Fibroblast of lung (primary cell): ENCODE results near the gene CDH12. TPM values are rescaled to one million over a fixed set of nuclear protein-coding genes. Genes with fewer than 3 reads are reported as not detected.

Experiments
- DNase-seq, 2 donors: peaks; one replicate each; pipeline versions ENCODE4 v3.0.0 to v3.0.0-alpha.2; 2010; ENCODE audit warnings: low read depth in 2 of 2
- H2AFZ ChIP-seq: 2 replicates; pipeline ENCODE4 v1.5.1; 2012; ENCODE audit warnings: low read length, control low read depth, inconsistent platforms
- H3K27ac ChIP-seq: 2 replicates; pipeline ENCODE4 v1.5.1; 2011; ENCODE audit warnings: low read length, control low read depth; ENCODE audit not compliant: insufficient read depth
- H3K27me3 ChIP-seq: 2 replicates; pipeline ENCODE4 v1.5.1; 2011; ENCODE audit warnings: mild to moderate bottlenecking, low read length; ENCODE audit not compliant: control insufficient read depth, insufficient read depth
- H3K36me3 ChIP-seq: 2 replicates; pipeline ENCODE4 v1.5.1; 2011; ENCODE audit warnings: low read length; ENCODE audit not compliant: control insufficient read depth, insufficient read depth
- H3K4me1 ChIP-seq: 2 replicates; pipeline ENCODE4 v1.5.1; 2011; ENCODE audit warnings: low read length; ENCODE audit not compliant: control insufficient read depth, insufficient read depth; ENCODE audit errors: extremely low read depth
- H3K4me2 ChIP-seq: 2 replicates; pipeline ENCODE4 v1.5.1; 2011; ENCODE audit warnings: low read length, control low read depth; ENCODE audit not compliant: insufficient read depth; ENCODE audit errors: extremely low read depth
- H3K4me3 ChIP-seq, 4 experiments: fragments of 200-600 bp in 1 of 4; sonication (generic) in 1 of 4; replicated peaks in 1 of 4; 2 replicates each; pipeline ENCODE4 v1.5.1; 2011 to 2016; ENCODE audit warnings: low read length in 4 of 4, low read depth in 3 of 4, mild to moderate bottlenecking in 3 of 4, control low read depth in 2 of 4, inconsistent platforms in 1 of 4, mixed read lengths in 1 of 4; ENCODE audit not compliant: insufficient read depth in 1 of 4; ENCODE audit errors: control extremely low read depth in 1 of 4
- H3K79me2 ChIP-seq: 2 replicates; pipeline ENCODE4 v1.5.1; 2012; ENCODE audit warnings: mild to moderate bottlenecking, low read length, inconsistent platforms; ENCODE audit not compliant: control insufficient read depth, insufficient read depth
- H3K9ac ChIP-seq: 2 replicates; pipeline ENCODE4 v1.5.1; 2011; ENCODE audit warnings: mild to moderate bottlenecking, low read length, control low read depth; ENCODE audit not compliant: insufficient read depth
- H3K9me3 ChIP-seq: 2 replicates; pipeline ENCODE4 v1.5.1; 2012; ENCODE audit warnings: low read depth, low read length; ENCODE audit not compliant: control insufficient read depth, insufficient read depth
- H4K20me1 ChIP-seq: 2 replicates; pipeline ENCODE4 v1.5.1; 2011; ENCODE audit warnings: low read length; ENCODE audit not compliant: control insufficient read depth, insufficient read depth; ENCODE audit errors: extremely low read depth
- CTCF ChIP-seq, 2 donors: IDR thresholded peaks in 1 of 2; conservative IDR thresholded peaks in 1 of 2; 1 replicate in 1 of 2; 2 replicates in 1 of 2; pipeline ENCODE4 v1.5.1; 2011 to 2012; ENCODE audit warnings: low read length in 2 of 2, control low read depth in 1 of 2, inconsistent platforms in 1 of 2, low read depth in 1 of 2, mild to moderate bottlenecking in 1 of 2
- EZH2 ChIP-seq: IDR thresholded peaks from 2 replicates; pipeline ENCODE4 v1.5.1; 2012; ENCODE audit warnings: low read length, control low read depth, mild to moderate bottlenecking; ENCODE audit errors: missing control alignments
- polyA plus RNA-seq, 2 donors: library from polyadenylated mRNA; depleted of rRNA in 1 of 2; stranded (reverse) in 1 of 2; unstranded in 1 of 2; fragments of >200 nt; gene quantifications; 2 replicates each; pipeline ENCODE4 v1.2.1, GENCODE V29; 2011 to 2012; ENCODE audit warnings: missing spikeins in 1 of 2
- total RNA-seq: library from RNA; depleted of rRNA; stranded (reverse); fragments of >200 nt; gene quantifications from 2 replicates; pipeline ENCODE4 v1.2.1, GENCODE V29; 2014

CDH12 gene
- total and polyA plus RNA-seq, 2 donors (not counting 1 experiment from before 2014, with no cell fraction given) = 0.02 TPM; not detected in 1

- Histone ChIP-seq H3K9ac (no peak overlapping the region), H3K4me3 (no peak overlapping the region), H4K20me1 (no peaks in the 10 kb centered on the region), H3K27ac (no peak overlapping the region), H3K36me3 (no peaks in the 10 kb centered on the region), H3K27me3 (no peaks in the 10 kb centered on the region), H3K79me2 (no peaks in the 10 kb centered on the region), H3K4me2 (no peak overlapping the region), H3K4me1 (no peaks in the 10 kb centered on the region), H3K9me3 (no peaks in the 10 kb centered on the region), H2AFZ (no peak overlapping the region)
- DNase-seq = no peak
- TF ChIP-seq CTCF (conservative IDR thresholded peaks at IDR 0.05 in 1 of 2, IDR thresholded peaks at IDR 0.05 in 1 of 2; ENCODE audit: low read depth in 1 of 2, low read length in 2 of 2) (no peak), EZH2 (no peak)
Measured at GRCh38 chr5:22837803-22838202, 15.3 kb downstream of the CDH12 start.

- H3K4me2 ChIP-seq = no peak overlapping the region
- no peaks in the 10 kb centered on the region for H3K4me1 ChIP-seq
- no peak overlapping the region for H3K27ac ChIP-seq
- no peak overlapping the region for H3K4me3 ChIP-seq
- DNase-seq = no peak
- H2AFZ ChIP-seq = no peak overlapping the region
- no peak overlapping the region for H3K9ac ChIP-seq
- TF ChIP-seq CTCF (conservative IDR thresholded peaks at IDR 0.05 in 1 of 2, IDR thresholded peaks at IDR 0.05 in 1 of 2; ENCODE audit: low read depth in 1 of 2, low read length in 2 of 2) = no peak
- TF ChIP-seq EZH2 = no peak
- no peaks in the 10 kb centered on the region for H3K36me3 ChIP-seq
- H3K9me3 ChIP-seq = no peaks in the 10 kb centered on the region
- no peaks in the 10 kb centered on the region for H3K79me2 ChIP-seq
- H3K27me3 ChIP-seq = no peaks in the 10 kb centered on the region
- H4K20me1 ChIP-seq = no peaks in the 10 kb centered on the region
Measured at GRCh38 chr5:22835686-22836085, 17.5 kb downstream of the CDH12 start.

- Histone ChIP-seq H4K20me1 (no peaks in the 10 kb centered on the region), H3K4me2 (no peak overlapping the region), H3K27ac (no peak overlapping the region), H3K9me3 (no peaks in the 10 kb centered on the region), H3K36me3 (no peaks in the 10 kb centered on the region), H3K79me2 (no peaks in the 10 kb centered on the region), H3K4me1 (no peaks in the 10 kb centered on the region), H3K9ac (no peak overlapping the region), H2AFZ (no peak overlapping the region), H3K27me3 (no peaks in the 10 kb centered on the region), H3K4me3 (no peak overlapping the region)
- DNase-seq = no peak
- no peak for TF ChIP-seq CTCF (conservative IDR thresholded peaks at IDR 0.05 in 1 of 2, IDR thresholded peaks at IDR 0.05 in 1 of 2; ENCODE audit: low read depth in 1 of 2, low read length in 2 of 2)
- TF ChIP-seq EZH2 = no peak
Measured at GRCh38 chr5:22793463-22793862, 59.7 kb downstream of the CDH12 start.
